Activated T-cell treated with anti-CD3 and anti-CD28 coated beads, Interleukin-2, amount 50 U/mL, for 72 hours (primary cell): Measurements from ENCODE around the gene SH2B2. TPM values are rescaled to one million over a fixed set of nuclear protein-coding genes. Genes with fewer than 3 reads are reported as not detected.
A peak's percentile ranks its signal among the peaks of the same experiment; 100 is the strongest.

Experiments used
- ATAC-seq, 2 donors: fragments of 150-1000 bp; cut with Tn5 transposase; replicated peaks in 1 of 2; 2 replicates each; pipeline ENCODE4 v1.10.0; 2021; ENCODE audit warnings: moderate library complexity in 2 of 2, mild to moderate bottlenecking in 1 of 2
- DNase-seq, 2 donors: peaks; one replicate each; pipeline ENCODE4 v3.0.0; 2021 to 2022; ENCODE audit warnings: mixed read lengths in 1 of 2
- H3K27ac Mint-ChIP-seq: one replicate; pipeline ENCODE4 v1.8.0; 2022; ENCODE audit warnings: mild to moderate bottlenecking, moderate library complexity, mixed read lengths
- H3K27me3 Mint-ChIP-seq: one replicate; pipeline ENCODE4 v1.8.0; 2022; ENCODE audit warnings: low read depth, mixed read lengths
- H3K36me3 Mint-ChIP-seq, 2 donors: one replicate each; pipeline ENCODE4 v1.8.0; 2022; ENCODE audit warnings: mixed read lengths in 2 of 2, mild to moderate bottlenecking in 1 of 2; ENCODE audit not compliant: insufficient read depth in 2 of 2
- H3K4me1 Mint-ChIP-seq: one replicate; pipeline ENCODE4 v1.8.0; 2022; ENCODE audit warnings: low read depth, mixed read lengths
- H3K4me3 Mint-ChIP-seq, 2 donors: one replicate each; pipeline ENCODE4 v1.8.0; 2022; ENCODE audit warnings: mild to moderate bottlenecking in 2 of 2, mixed read lengths in 2 of 2, moderate library complexity in 2 of 2
- H3K9me3 Mint-ChIP-seq, 2 donors: one replicate each; pipeline ENCODE4 v1.8.0; 2022; ENCODE audit warnings: mixed read lengths in 2 of 2
- total RNA-seq, 2 donors: library from RNA; stranded (reverse); gene quantifications; one replicate each; pipeline ENCODE4 v1.2.3, GENCODE V29; 2022

SH2B2 gene
- total RNA-seq = 1 to 10 TPM; 5.0 to 6.8 TPM

DNA sequence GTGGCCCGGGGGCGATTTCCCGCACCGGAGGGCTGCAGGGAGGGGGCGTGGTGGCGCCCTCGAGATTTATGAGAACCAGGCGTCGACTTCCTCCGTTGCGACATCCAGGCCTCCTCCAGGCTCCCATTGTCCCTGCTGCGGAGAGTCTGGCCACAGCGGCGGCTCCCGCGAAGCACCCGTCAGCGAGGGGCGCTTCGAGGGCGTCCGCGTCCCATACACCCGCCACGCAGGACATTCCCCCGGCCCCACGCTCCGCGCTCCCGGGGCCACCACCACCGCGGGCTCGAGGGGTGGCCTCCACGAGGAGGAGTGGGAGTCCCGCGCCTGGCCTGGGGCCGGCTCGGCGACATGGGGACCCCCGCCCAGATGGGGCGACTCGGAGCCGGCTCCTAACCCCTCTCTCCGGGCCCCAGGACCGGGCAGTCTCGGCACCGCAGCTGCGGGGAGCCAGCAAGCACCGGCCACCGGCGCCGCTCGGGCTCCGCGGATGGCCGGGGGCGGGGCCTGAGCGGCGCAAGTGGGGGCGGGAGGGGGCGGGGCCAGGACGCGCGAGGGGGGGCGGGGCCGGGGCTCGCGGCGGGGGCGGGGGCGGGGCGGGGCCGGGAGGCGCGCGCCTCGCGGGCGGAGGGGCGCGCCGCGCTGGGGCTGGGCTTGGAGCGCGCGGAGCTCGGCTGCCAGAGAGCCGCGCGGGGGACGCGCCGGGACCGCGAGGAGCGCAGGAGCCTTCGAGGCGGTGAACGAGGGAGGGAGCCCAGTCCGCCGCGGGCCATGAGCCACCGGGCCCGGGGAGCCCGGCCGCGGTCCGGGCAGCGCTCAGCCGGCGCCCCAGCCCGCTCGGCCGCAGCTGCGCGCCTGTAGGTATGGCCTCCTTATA, at the start of gene SH2B2:
Gene SH2B2, plus strand, starts transcription at position 632 of the 874 bp plus-strand sequence. CDS start 13,683 bp downstream, outside the sequence.
- Mint-ChIP-seq H3K9me3 (no peaks in the 10 kb centered on the region), H3K27ac (no peak within 1 kb of the TSS), H3K36me3 (no peaks in the 10 kb centered on the region), H3K4me3 (peak within 1 kb of the TSS; percentile 72 to 77), H3K4me1 (peaks cover 41% of the 10 kb centered on the region), H3K27me3 (peaks cover 11% of the 10 kb centered on the region)
- peak; percentile 52 to 57 for DNase-seq
- peak; percentile 56 to 59 for ATAC-seq

DNA sequence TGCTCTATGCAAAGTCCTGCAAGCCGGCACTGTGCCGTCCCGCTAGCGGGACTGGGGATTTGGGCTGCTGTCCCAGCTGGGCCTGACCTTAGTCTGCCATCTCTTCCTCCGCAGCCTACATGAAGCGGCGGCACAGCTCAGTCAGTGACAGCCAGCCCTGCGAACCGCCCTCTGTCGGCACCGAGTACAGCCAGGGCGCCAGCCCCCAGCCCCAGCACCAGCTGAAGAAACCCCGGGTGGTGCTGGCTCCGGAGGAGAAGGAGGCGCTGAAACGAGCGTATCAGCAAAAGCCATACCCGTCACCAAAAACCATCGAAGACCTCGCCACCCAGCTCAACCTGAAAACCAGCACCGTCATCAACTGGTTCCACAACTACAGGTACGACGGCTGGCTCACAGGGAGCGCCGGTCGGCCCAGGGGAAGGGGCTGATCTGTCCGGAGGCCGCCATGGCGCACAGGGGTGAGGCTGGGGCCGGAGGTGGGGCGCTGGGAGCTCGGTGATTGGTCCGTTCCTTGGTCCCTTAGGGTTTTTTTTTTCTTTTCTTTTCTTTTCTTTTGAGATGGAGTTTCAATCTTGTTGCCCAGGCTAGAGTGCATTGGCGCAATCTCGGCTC, 47.4 kb upstream of the SH2B2 start:
- Mint-ChIP-seq H3K27me3 (no peaks in the 10 kb centered on the region), H3K4me1 (no peaks in the 10 kb centered on the region), H3K27ac (no peak overlapping the region), H3K4me3 (no peak overlapping the region), H3K9me3 (no peaks in the 10 kb centered on the region), H3K36me3 (no peaks in the 10 kb centered on the region)
- no peak for DNase-seq
- ATAC-seq = no peak

DNA sequence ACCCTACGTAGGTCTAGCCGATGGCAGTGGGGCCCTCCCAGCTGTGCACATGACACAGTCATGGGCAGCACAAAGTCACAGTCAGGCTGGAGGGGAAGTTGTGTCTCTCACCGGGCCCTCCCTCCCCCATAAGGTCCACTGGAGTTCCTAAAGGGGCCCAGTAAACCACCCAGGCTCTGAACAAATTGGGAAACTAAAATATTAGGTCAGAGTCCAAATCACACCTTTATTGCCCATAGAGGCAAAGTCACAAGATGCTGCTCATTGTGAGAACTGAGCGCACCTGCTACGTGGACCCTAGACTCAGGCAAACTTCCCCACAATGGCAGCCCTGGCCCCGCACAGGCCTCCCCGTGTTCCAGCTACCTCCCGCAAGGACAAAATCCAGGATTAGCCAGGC, 45.2 kb upstream of the SH2B2 start:
- Mint-ChIP-seq H3K36me3 (no peaks in the 10 kb centered on the region), H3K4me1 (no peaks in the 10 kb centered on the region), H3K27me3 (no peaks in the 10 kb centered on the region), H3K27ac (no peak overlapping the region), H3K9me3 (no peaks in the 10 kb centered on the region), H3K4me3 (no peak overlapping the region)
- ATAC-seq = no peak
- DNase-seq = no peak

DNA sequence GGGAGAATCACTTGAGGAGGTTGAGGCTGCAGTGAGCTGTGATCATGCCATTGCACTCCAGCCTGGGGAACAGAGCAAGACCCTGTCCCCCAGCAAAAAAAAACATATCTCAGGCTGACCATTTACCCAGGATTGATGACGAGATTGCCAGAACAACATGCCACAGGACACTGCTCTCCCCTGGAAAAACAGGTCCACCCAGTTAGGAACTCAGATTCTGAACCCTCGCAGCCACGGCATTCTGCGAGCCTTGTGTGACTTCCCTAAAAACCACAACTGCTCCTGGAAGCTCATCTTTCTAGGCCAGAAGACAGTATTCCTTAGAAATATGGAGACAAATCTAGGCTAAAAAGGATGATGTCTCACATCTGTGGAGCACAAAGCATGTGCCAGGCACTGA, 42.1 kb upstream of the SH2B2 start:
- Mint-ChIP-seq H3K36me3 (no peaks in the 10 kb centered on the region), H3K4me3 (no peak overlapping the region), H3K27me3 (no peaks in the 10 kb centered on the region), H3K9me3 (no peaks in the 10 kb centered on the region), H3K27ac (no peak overlapping the region), H3K4me1 (no peaks in the 10 kb centered on the region)
- no peak for ATAC-seq
- DNase-seq = no peak

DNA sequence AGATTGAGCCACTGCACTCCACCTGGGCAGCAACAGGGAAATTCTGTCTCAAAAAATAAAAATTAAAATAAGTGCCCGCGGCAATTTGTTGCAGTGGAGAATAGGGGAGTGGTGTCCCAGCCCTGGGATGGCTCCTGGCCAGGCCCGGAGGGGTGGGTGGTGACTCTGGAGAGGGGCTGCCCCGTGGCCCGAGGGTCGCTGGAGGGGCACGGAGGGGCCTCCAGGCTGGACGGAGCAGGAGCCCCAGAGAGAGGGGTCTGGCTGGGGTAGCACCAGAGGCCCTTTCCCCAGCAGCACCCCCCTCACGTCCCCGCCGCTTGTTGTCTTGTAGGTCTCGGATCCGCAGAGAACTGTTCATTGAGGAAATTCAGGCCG, 38.6 kb upstream of the SH2B2 start:
- Mint-ChIP-seq H3K9me3 (no peaks in the 10 kb centered on the region), H3K36me3 (no peaks in the 10 kb centered on the region), H3K27me3 (no peaks in the 10 kb centered on the region), H3K4me1 (no peaks in the 10 kb centered on the region), H3K27ac (no peak overlapping the region), H3K4me3 (no peak overlapping the region)
- ATAC-seq = no peak
- no peak for DNase-seq

DNA sequence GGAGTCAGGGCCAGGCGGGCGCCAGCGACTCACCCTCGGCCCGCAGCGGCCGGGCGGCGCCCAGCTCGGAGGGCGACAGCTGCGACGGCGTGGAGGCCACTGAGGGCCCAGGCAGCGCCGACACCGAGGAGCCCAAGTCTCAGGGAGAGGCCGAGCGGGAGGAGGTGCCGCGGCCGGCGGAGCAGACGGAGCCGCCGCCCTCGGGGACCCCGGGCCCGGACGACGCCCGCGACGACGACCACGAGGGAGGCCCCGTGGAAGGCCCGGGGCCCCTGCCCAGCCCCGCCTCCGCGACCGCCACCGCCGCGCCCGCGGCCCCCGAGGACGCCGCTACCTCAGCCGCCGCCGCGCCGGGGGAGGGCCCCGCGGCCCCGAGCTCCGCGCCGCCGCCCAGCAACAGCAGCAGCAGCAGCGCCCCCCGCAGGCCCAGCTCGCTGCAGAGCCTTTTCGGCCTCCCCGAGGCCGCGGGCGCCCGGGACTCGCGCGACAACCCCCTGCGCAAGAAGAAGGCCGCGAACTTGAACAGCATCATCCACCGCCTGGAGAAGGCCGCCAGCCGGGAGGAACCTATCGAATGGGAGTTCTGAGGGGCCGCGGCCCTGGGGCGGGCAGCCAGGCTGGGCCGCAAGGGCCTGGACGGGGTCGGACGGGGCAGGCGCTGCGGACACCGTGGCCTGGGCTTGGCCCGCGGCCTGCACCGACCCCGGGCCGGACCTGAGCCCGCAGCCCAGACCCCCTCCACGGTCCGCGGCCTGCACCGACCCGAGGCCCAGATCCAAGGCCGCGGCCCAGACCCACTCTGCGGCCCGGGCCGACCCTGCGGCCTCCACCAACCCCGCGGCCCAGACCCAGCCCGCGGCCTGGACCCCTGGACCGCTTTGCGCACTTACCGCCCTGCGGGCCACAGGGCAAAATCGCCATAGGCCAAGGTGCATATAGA, 37.9 kb upstream of the SH2B2 start:
- no peak overlapping the region for H3K27ac Mint-ChIP-seq
- DNase-seq (no peak), ATAC-seq (no peak)
- H3K4me1 Mint-ChIP-seq = no peaks in the 10 kb centered on the region
- no peaks in the 10 kb centered on the region for H3K27me3 Mint-ChIP-seq
- H3K36me3 Mint-ChIP-seq = no peaks in the 10 kb centered on the region
- H3K4me3 Mint-ChIP-seq = no peak overlapping the region
- no peaks in the 10 kb centered on the region for H3K9me3 Mint-ChIP-seq

DNA sequence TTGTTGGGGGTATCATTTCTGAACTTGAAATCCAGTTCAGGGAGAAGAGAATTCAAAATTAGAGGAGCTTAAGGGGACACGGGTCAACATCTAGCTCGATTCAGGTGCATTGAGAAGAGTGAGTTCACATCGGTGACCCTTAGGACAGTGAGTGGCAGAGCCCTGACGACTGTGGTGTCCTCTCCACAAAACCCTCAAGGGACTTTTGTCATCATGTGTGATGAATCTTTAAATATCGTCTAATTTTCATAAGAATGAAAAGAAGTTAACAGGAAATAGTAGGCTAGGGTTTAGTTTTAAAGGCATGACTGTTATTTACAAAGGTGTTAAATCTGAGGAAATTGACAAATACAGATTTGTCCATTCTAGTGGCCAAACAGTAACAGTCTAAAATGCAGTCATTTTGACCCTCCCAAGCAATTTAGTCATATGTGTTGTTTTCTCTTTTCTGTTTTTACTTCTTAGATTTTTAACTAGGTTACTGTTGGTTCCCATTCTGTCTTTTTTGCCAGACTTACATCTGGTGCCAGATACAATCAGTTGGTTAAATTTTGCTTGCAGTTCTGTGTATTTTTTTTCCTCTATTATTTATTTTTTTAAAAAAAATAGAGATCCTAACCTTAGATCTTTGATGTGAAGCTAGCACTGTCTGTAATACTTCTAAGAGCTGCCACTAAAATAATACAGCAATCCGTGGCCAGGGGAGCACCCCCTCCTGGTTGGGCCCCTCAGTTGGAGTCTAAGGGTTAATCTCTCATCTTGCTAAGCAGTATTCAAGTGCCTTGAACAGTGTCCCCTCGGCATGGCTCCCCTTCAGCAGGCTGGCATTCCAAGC, 34.9 kb upstream of the SH2B2 start:
- ATAC-seq = no peak
- H3K27ac Mint-ChIP-seq = no peak overlapping the region
- H3K4me1 Mint-ChIP-seq = no peaks in the 10 kb centered on the region
- no peak for DNase-seq
- no peaks in the 10 kb centered on the region for H3K27me3 Mint-ChIP-seq
- H3K36me3 Mint-ChIP-seq = no peaks in the 10 kb centered on the region
- no peak overlapping the region for H3K4me3 Mint-ChIP-seq
- H3K9me3 Mint-ChIP-seq = no peaks in the 10 kb centered on the region

DNA sequence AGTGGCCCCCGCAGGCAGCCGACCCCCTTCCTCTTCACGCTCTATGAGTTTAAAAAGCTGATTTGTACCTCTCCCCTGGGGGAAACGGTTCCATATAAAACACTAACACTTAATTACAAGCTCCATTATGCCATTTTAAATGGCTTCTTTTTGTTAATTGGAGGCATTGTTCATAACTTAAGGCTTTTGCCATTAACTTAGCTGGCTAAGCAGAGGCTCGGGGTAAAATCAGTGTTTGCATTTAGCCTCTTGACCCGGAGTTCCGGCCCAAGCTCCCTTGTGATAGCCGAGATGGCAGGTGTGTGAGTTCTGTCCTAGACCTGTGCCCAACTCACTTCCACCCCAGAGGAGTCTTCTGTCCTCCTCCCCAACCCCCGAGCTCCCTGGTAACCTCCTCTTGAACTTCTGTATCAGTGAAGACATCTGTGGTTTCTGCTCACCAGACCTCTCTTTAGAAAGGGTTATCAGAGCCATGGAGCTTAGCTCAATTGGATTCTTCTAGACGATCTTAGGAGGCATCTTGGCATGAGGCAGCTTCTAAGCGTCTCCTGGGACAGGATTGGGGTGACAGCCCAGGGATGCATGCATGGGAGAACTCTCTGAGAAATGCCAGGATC, 34.2 kb upstream of the SH2B2 start:
- ATAC-seq (no peak), DNase-seq (no peak)
- Mint-ChIP-seq H3K9me3 (no peaks in the 10 kb centered on the region), H3K4me1 (no peaks in the 10 kb centered on the region), H3K4me3 (no peak overlapping the region), H3K36me3 (no peaks in the 10 kb centered on the region), H3K27ac (no peak overlapping the region), H3K27me3 (no peaks in the 10 kb centered on the region)

DNA sequence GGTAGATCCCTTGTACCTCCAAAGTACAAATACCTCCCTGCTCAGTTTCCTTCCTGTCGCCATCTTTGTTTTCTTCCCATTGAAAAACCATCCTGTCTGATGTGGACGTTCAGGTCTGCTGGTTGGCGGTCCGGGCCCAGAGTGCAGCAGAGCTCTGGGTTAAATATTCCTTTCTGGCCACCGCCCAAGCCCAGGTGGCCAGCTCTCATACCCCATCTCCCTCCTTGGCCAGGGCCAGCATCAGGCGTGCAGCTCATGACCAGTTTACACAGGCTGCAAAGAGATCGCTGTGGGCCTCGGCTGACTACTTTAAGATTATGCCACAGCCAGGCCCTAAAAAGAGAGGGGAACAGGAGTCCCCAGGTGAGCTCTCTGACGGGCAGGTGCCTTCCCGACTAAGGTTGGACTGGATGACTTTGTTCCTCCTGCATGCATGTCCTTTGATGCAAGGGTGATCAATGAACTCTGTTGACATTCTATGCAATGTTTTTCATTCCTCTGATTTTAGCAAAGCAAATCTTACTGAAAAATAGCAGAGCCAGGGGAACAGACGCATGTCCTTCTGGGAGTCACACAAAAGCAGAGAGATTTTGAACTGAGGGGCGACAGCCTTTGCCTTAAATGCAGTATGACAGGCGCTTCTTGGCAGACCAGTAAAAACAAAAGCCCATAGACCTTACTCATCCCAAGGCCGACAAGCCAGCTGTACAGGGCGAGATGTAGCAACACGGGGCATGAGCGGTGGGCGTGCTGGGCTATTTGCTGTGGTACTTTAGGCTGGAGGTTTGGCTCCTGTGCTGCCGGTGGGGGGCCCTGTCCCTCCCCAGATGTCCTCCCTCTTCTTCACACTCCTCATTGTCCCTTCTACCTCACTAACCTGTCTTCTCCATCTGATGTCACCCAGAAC, 33.3 kb upstream of the SH2B2 start:
- Mint-ChIP-seq H3K4me3 (no peak overlapping the region), H3K9me3 (no peaks in the 10 kb centered on the region), H3K27ac (no peak overlapping the region), H3K27me3 (no peaks in the 10 kb centered on the region), H3K4me1 (no peaks in the 10 kb centered on the region), H3K36me3 (no peaks in the 10 kb centered on the region)
- no peak for DNase-seq
- no peak for ATAC-seq

DNA sequence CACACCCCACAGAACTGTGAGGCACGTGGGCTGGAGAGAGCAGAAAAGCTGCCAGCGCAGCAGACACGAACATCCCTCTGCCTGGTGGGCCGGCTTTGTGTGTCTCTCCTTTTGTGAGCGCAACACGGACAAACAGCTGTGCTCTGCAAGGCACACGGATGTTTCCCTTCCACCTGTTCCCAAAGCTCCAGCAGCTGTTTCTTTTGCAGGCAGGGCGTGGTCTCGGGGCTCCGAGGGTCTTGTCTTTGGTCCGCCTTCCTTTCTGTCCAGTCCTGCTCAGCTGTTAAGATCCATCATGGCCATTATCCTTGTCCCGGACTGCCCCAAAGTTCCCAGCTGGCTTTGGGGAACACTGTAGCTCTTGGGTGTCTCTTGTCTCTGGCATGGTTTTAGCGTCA, 32.7 kb upstream of the SH2B2 start:
- no peaks in the 10 kb centered on the region for H3K27me3 Mint-ChIP-seq
- H3K4me3 Mint-ChIP-seq = no peak overlapping the region
- no peaks in the 10 kb centered on the region for H3K36me3 Mint-ChIP-seq
- H3K4me1 Mint-ChIP-seq = no peaks in the 10 kb centered on the region
- H3K27ac Mint-ChIP-seq = no peak overlapping the region
- no peak for DNase-seq
- ATAC-seq = no peak
- H3K9me3 Mint-ChIP-seq = no peaks in the 10 kb centered on the region

DNA sequence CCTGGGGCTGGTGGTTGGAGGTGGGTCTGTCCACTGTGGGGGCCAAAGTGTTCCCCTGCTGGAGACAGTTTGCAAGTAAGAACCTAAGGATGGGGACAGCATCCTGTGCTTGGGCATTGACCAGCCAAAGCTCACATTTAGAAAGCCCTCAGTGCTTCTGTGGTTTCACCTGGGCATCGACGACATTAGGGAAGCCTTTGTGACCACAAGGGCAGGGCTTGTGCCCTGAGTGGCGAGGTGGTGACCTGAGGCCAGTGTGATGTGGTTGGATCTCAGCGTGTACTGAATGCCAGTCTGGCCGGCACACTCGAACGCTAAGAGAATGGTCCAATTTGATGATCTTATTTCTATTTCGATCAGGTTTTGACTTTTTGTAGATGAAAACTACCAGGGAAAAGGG, 32.1 kb upstream of the SH2B2 start:
- Mint-ChIP-seq H3K27ac (no peak overlapping the region), H3K36me3 (no peaks in the 10 kb centered on the region), H3K4me1 (no peaks in the 10 kb centered on the region), H3K4me3 (no peak overlapping the region), H3K27me3 (no peaks in the 10 kb centered on the region), H3K9me3 (no peaks in the 10 kb centered on the region)
- DNase-seq (no peak), ATAC-seq (no peak)
